Measurements from ENCODE around the gene FAM110A. TPM values are rescaled to one million over a fixed set of nuclear protein-coding genes. Genes with fewer than 3 reads are reported as not detected.
"Not testable (repeated sequence)": the region's sequence is repeated elsewhere in the genome, so short reads cannot be mapped to it uniquely, and the experiment has no call there.

The FAM110A gene
- total RNA-seq: 1 to 10 TPM; 2.8 to 6.9 (median 4.7) TPM

- DNase-seq (ENCODE audit: low spot score in 2 of 2): peak; percentile 92 to 96
- no peaks in the 10 kb centered on the region for H3K36me3 ChIP-seq
- H3K4me3 ChIP-seq: peak within 1 kb of the TSS; percentile 77 to 96 (median 80)
- H3K4me1 ChIP-seq: peaks cover 0 to 24% (median 13%) of the 10 kb centered on the region in 4 donors
- WGBS, 2 donors: 0 to 1% methylated on average over 46 to 56 of the region's 64 CpGs
- TF ChIP-seq CTCF (IDR thresholded peaks at IDR 0.05) (no peak), EP300 (IDR thresholded peaks at IDR 0.05) (peak in 1 of 2 donors; percentile 73), POLR2A (IDR thresholded peaks at IDR 0.05) (no peak)
- peak within 1 kb of the TSS in 3 of 4 donors; percentile 76 to 86 (median 84) for H3K27ac ChIP-seq
- peaks cover 0 to 8% (median 0%) of the 10 kb centered on the region in 4 donors for H3K9me3 ChIP-seq
- no peaks in the 10 kb centered on the region for H3K27me3 ChIP-seq
Observed at GRCh38 chr20:833450-834150, at the start of gene FAM110A. Gene FAM110A, plus strand, starts transcription at chr20:833715. Its CDS starts 11,090 bp downstream, at chr20:844805.

GRCh38 chr20:787825-788224 is 45.7 kb upstream of the FAM110A start:
- no peaks in the 10 kb centered on the region for H3K4me1 ChIP-seq
- H3K4me3 ChIP-seq: no peak overlapping the region
- H3K27me3 ChIP-seq: no peaks in the 10 kb centered on the region
- 14 to 25% methylated on average over 1 of the region's 1 CpG for WGBS, 2 donors
- no peaks in the 10 kb centered on the region for H3K36me3 ChIP-seq
- H3K27ac ChIP-seq: no peak overlapping the region
- peaks cover 0 to 18% (median 0%) of the 10 kb centered on the region in 4 donors for H3K9me3 ChIP-seq
- no peak for TF ChIP-seq CTCF (IDR thresholded peaks at IDR 0.05)
- no peak for TF ChIP-seq POLR2A (IDR thresholded peaks at IDR 0.05)
- TF ChIP-seq EP300 (IDR thresholded peaks at IDR 0.05): no peak
- DNase-seq (ENCODE audit: low spot score in 2 of 2): no peak

- 50 to 53% methylated on average over 2 of the region's 2 CpGs for WGBS, 2 donors
- no peaks in the 10 kb centered on the region for H3K36me3 ChIP-seq
- H3K27ac ChIP-seq: no peak overlapping the region
- no peak overlapping the region for H3K4me3 ChIP-seq
- DNase-seq (ENCODE audit: low spot score in 2 of 2): no peak
- H3K9me3 ChIP-seq: peaks cover 0 to 22% (median 0%) of the 10 kb centered on the region in 4 donors
- H3K4me1 ChIP-seq: no peaks in the 10 kb centered on the region
- TF ChIP-seq CTCF (IDR thresholded peaks at IDR 0.05) (no peak), POLR2A (IDR thresholded peaks at IDR 0.05) (no peak), EP300 (IDR thresholded peaks at IDR 0.05) (no peak)
- no peaks in the 10 kb centered on the region for H3K27me3 ChIP-seq
Observed at GRCh38 chr20:791056-791455, 42.5 kb upstream of the FAM110A start.

GRCh38 chr20:792248-792647 is 41.3 kb upstream of the FAM110A start:
- no peak overlapping the region for H3K27ac ChIP-seq
- no peaks in the 10 kb centered on the region for H3K4me1 ChIP-seq
- no peaks in the 10 kb centered on the region for H3K36me3 ChIP-seq
- H3K4me3 ChIP-seq: no peak overlapping the region
- TF ChIP-seq CTCF (IDR thresholded peaks at IDR 0.05) (no peak), EP300 (IDR thresholded peaks at IDR 0.05) (no peak), POLR2A (IDR thresholded peaks at IDR 0.05) (no peak)
- DNase-seq (ENCODE audit: low spot score in 2 of 2): no peak
- no peaks in the 10 kb centered on the region for H3K27me3 ChIP-seq
- 93 to 94% methylated on average over 18 of the region's 18 CpGs for WGBS, 2 donors
- H3K9me3 ChIP-seq: peaks cover 0 to 22% (median 0%) of the 10 kb centered on the region in 4 donors

GRCh38 chr20:796921-797320 is 36.6 kb upstream of the FAM110A start:
- Histone ChIP-seq H3K27ac (no peak overlapping the region), H3K27me3 (peaks cover 0 to 6% of the 10 kb centered on the region in 2 donors), H3K4me1 (no peaks in the 10 kb centered on the region), H3K9me3 (peaks cover 0 to 13% (median 0%) of the 10 kb centered on the region in 4 donors), H3K4me3 (no peak overlapping the region), H3K36me3 (no peaks in the 10 kb centered on the region)
- DNase-seq (ENCODE audit: low spot score in 2 of 2): no peak
- TF ChIP-seq EP300 (IDR thresholded peaks at IDR 0.05): no peak
- no peak for TF ChIP-seq CTCF (IDR thresholded peaks at IDR 0.05)
- TF ChIP-seq POLR2A (IDR thresholded peaks at IDR 0.05): no peak
- 66 to 68% methylated on average over 3 of the region's 3 CpGs for WGBS, 2 donors

- not testable (repeated sequence) for DNase-seq (ENCODE audit: low spot score in 2 of 2); H3K27me3 ChIP-seq; H3K36me3 ChIP-seq; H3K4me3 ChIP-seq; H3K27ac ChIP-seq; H3K4me1 ChIP-seq; H3K9me3 ChIP-seq
- WGBS, 2 donors: 68 to 73% methylated on average over 5 of the region's 5 CpGs
Observed at GRCh38 chr20:798746-799145, 34.8 kb upstream of the FAM110A start.

- not testable (repeated sequence) for H3K4me3 ChIP-seq; H3K27ac ChIP-seq; H3K27me3 ChIP-seq; H3K9me3 ChIP-seq; H3K36me3 ChIP-seq; DNase-seq (ENCODE audit: low spot score in 2 of 2); H3K4me1 ChIP-seq
- 87 to 94% methylated on average over 7 of the region's 7 CpGs for WGBS, 2 donors
Observed at GRCh38 chr20:800026-800425, 33.5 kb upstream of the FAM110A start.
